Stimulated activated memory B cell treated with anti-CD40 and anti-IgM and Interleukin-4, amounts not matched to agents 10 μg/mL and 1 μg/mL and 100 μg/mL, for 72 hours (primary cell): ENCODE measurements around the gene NTRK3.

ENCODE experiments used
- ATAC-seq: fragments of 150-1000 bp; cut with Tn5 transposase; 2 replicates; pipeline ENCODE4 v1.10.0; 2021
- H3K27ac Mint-ChIP-seq: one replicate; pipeline ENCODE4 v1.8.0; 2022; ENCODE audit warnings: mild to moderate bottlenecking, mixed read lengths
- H3K27me3 Mint-ChIP-seq: one replicate; pipeline ENCODE4 v1.8.0; 2022; ENCODE audit warnings: mixed read lengths
- H3K36me3 Mint-ChIP-seq: one replicate; pipeline ENCODE4 v1.8.0; 2022; ENCODE audit warnings: mixed read lengths
- H3K4me1 Mint-ChIP-seq: one replicate; pipeline ENCODE4 v1.8.0; 2022; ENCODE audit warnings: mixed read lengths
- H3K4me3 Mint-ChIP-seq: one replicate; pipeline ENCODE4 v1.8.0; 2022; ENCODE audit warnings: mild to moderate bottlenecking, moderate library complexity, mixed read lengths
- H3K9me3 Mint-ChIP-seq: one replicate; pipeline ENCODE4 v1.8.0; 2022; ENCODE audit warnings: mixed read lengths

Gene NTRK3

DNA sequence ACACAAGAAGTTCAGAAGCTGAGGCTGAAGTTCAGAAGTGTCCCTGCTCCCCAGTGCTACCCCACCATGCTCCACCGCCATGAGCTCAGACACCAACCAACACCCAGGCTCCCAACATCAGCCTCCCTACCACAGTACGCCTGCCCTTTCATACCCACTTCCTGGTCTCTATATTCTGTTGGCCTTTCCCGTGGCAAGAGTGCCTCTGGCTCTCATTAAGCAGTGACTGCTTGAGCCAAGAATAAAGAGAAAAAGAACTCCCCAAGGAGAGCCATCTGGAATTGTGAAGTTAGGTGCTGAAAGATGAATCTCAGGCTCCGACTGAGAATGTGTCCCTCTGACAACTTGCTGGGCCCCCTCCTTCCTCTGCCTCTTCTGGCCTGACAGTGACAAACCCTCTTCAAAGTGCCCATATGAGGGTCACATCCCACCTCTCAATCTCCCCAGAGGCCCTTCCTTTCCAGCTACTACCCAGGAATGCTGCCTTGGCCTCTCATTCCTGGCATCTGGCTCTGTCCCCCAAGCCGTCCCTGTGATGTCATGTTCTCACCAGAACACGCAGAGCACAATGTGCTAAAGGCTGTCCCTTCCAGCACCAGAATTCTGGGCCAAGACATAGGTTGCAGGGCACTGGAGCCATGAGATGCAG is 306.8 kb downstream of the NTRK3 start:
- Mint-ChIP-seq H3K9me3 (no peaks in the 10 kb centered on the region), H3K27me3 (peaks cover 9% of the 10 kb centered on the region), H3K4me3 (no peak overlapping the region), H3K27ac (no peak overlapping the region), H3K36me3 (no peaks in the 10 kb centered on the region), H3K4me1 (no peaks in the 10 kb centered on the region)
- no peak for ATAC-seq

DNA sequence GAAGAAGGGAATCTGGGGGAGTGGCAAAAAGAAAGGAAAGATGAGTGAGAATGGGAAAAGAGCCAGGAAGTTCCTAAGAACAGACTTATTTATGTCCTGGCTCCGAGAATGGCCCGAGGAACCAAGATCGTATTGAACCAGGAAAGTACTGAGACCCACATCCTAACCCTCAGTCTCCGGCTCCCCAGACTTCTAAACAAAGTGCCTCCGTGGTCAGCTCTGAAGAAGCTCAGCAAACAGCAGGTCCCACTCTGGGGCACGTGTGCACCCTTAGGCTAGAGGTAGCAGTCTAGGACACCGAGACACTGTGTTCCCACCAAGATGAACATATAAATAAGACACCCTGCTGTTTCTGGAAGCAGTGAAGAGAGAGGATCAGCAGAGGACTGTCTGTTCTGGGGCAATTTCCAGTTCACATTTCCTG is 307.4 kb downstream of the NTRK3 start:
- H3K9me3 Mint-ChIP-seq: no peaks in the 10 kb centered on the region
- no peaks in the 10 kb centered on the region for H3K36me3 Mint-ChIP-seq
- no peak for ATAC-seq
- H3K27me3 Mint-ChIP-seq: peaks cover 9% of the 10 kb centered on the region
- H3K4me1 Mint-ChIP-seq: no peaks in the 10 kb centered on the region
- H3K4me3 Mint-ChIP-seq: no peak overlapping the region
- no peak overlapping the region for H3K27ac Mint-ChIP-seq

DNA sequence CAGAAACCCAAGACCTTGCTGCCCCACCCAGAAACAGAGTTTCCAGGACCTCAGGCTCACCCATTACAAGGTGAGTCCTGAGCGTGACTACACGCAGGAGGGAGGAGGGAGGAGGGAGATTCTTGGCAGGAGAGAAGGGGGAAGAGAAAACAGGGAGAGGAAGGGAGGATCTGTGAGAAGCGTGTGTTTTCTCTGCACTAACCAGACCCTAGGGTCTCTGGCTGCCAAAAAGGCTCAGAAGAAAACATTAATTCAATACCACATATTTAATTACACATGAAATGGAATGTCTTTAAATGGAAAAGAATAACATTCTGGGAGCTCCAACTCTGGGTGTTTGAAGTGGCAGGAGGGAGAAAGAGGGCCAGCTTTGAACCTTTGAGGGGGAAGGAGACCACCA is 309.0 kb downstream of the NTRK3 start:
- ATAC-seq: no peak
- H3K4me1 Mint-ChIP-seq: no peaks in the 10 kb centered on the region
- no peak overlapping the region for H3K4me3 Mint-ChIP-seq
- H3K27me3 Mint-ChIP-seq: peaks cover 9% of the 10 kb centered on the region
- no peak overlapping the region for H3K27ac Mint-ChIP-seq
- H3K36me3 Mint-ChIP-seq: no peaks in the 10 kb centered on the region
- no peaks in the 10 kb centered on the region for H3K9me3 Mint-ChIP-seq

DNA sequence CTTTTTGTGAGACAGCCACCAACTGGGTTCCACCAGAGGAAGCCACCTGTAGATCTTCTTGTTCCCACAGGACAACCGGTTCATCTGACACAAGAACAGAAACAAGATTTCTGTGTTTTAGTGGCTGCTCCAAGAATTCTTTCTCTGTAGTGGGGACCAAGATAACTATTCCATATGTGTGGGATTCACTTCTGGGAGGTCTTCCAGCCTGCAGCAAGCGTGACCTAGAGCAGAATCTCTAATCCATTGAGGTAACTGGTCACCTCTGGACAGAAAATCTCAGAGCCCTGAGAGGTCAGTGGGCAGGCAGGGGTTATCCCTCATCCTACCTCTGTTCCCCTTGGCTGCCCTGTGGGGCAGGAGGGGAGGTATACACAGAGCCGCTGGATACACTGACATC is 311.3 kb downstream of the NTRK3 start:
- no peaks in the 10 kb centered on the region for H3K27me3 Mint-ChIP-seq
- no peak overlapping the region for H3K27ac Mint-ChIP-seq
- peak; percentile 5 for ATAC-seq
- no peaks in the 10 kb centered on the region for H3K9me3 Mint-ChIP-seq
- no peak overlapping the region for H3K4me3 Mint-ChIP-seq
- no peaks in the 10 kb centered on the region for H3K36me3 Mint-ChIP-seq
- H3K4me1 Mint-ChIP-seq: no peaks in the 10 kb centered on the region

DNA sequence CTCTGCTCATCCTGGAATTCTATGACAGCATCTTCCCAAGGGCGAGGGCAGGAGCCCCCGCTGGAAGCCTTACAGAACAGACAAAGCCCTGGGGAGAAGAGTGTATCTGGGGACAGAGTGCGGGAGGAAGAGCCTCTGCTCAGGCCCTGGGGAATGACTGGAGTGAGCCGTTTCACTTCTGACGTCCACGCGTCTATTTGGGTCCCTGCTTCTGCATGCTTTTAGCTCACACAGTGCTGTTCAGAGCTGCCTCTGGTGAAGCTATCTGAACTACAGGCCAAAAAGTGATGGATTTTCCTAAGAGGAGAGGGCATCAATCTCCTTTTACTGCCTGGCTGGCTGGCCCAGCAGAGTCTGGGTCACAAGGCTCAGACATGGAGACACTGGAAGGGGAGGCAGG is 311.8 kb downstream of the NTRK3 start:
- H3K4me3 Mint-ChIP-seq: no peak overlapping the region
- no peak for ATAC-seq
- H3K4me1 Mint-ChIP-seq: no peaks in the 10 kb centered on the region
- H3K27ac Mint-ChIP-seq: no peak overlapping the region
- no peaks in the 10 kb centered on the region for H3K27me3 Mint-ChIP-seq
- no peaks in the 10 kb centered on the region for H3K36me3 Mint-ChIP-seq
- H3K9me3 Mint-ChIP-seq: no peaks in the 10 kb centered on the region

DNA sequence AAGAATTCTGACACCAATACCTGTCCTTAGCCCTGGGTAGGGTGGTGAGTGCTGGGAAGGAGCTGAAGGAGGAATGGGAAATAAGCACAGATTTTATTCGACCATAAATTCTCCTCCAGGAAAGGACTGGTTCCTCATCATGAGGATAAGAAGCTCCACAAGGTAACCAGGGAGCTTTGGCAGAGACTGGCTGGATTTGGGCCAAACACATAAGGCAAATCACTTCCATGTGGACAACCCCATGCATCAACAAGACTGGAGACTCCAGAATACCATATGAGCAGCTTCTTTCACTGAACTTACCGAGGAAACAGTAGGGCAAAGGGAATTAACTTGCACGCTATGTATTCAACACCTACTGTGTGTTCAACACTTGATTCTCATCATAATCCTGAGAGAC is 312.5 kb downstream of the NTRK3 start:
- H3K27me3 Mint-ChIP-seq: no peaks in the 10 kb centered on the region
- no peaks in the 10 kb centered on the region for H3K36me3 Mint-ChIP-seq
- ATAC-seq: no peak
- H3K27ac Mint-ChIP-seq: no peak overlapping the region
- H3K4me1 Mint-ChIP-seq: no peaks in the 10 kb centered on the region
- no peak overlapping the region for H3K4me3 Mint-ChIP-seq
- H3K9me3 Mint-ChIP-seq: no peaks in the 10 kb centered on the region

DNA sequence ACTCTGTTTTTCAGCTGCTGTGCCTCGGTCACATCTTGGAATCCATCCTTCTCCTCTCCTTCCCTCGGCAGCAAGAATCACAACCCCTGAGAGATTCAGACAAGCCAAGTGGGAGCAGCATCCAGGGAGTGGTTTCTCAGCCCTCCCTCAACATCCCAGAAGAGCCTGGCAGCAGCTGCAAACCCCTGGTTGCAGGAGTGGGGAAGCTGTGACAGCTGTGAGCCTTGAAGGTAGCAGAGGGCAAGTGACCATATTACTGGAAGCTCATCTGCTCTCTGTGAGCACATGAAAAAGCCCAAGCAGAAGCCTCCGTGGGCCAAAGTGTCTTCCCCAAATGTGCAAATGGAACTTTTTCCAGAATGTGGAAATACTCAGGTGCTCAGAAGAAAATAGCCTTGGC is 312.9 kb downstream of the NTRK3 start:
- no peaks in the 10 kb centered on the region for H3K27me3 Mint-ChIP-seq
- H3K4me3 Mint-ChIP-seq: no peak overlapping the region
- no peaks in the 10 kb centered on the region for H3K9me3 Mint-ChIP-seq
- no peak for ATAC-seq
- H3K36me3 Mint-ChIP-seq: no peaks in the 10 kb centered on the region
- H3K27ac Mint-ChIP-seq: no peak overlapping the region
- H3K4me1 Mint-ChIP-seq: no peaks in the 10 kb centered on the region

DNA sequence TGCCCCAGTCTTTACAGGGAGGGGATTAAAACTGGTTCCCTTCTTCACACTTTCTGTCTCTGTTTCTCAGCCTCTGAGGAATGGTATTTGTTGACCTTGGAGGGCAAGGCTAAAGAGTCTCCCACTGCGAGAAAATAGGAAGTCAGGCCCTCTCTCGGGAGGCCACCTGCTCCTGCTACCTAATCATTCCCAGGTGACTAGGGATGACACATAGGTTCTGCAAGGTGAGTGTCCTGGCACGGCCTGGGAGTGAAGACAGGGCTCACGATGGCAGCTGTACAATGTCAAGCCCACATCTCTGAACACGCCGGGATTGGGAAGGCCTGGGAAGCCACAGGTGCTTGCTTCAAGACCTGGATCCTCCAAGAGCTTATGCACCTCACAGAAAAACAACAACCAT is 314.2 kb downstream of the NTRK3 start:
- no peak for ATAC-seq
- H3K4me3 Mint-ChIP-seq: no peak overlapping the region
- no peaks in the 10 kb centered on the region for H3K4me1 Mint-ChIP-seq
- no peaks in the 10 kb centered on the region for H3K9me3 Mint-ChIP-seq
- no peak overlapping the region for H3K27ac Mint-ChIP-seq
- no peaks in the 10 kb centered on the region for H3K36me3 Mint-ChIP-seq
- H3K27me3 Mint-ChIP-seq: no peaks in the 10 kb centered on the region

DNA sequence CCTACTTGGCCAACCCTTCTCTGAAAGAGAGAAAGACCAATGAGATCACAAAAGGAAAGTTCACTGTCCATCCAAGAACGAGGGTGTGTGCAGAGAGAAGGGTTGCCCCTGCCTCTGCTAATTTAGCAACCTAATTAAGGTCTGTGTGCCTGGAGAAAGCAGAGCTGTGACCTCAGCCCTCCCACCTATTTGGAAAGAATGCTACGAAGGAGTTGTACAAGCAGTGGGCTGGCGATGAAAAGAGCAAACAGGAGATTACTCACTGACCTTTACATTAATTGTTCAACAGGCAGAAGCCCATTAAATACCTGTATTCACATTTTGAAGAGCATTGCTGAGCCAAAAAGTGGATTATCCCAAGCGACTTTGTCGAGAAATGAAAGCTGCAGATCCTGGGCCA is 314.9 kb downstream of the NTRK3 start:
- Mint-ChIP-seq H3K27me3 (no peaks in the 10 kb centered on the region), H3K9me3 (peaks cover 2% of the 10 kb centered on the region), H3K4me1 (no peaks in the 10 kb centered on the region), H3K36me3 (no peaks in the 10 kb centered on the region), H3K4me3 (no peak overlapping the region), H3K27ac (no peak overlapping the region)
- ATAC-seq: no peak

DNA sequence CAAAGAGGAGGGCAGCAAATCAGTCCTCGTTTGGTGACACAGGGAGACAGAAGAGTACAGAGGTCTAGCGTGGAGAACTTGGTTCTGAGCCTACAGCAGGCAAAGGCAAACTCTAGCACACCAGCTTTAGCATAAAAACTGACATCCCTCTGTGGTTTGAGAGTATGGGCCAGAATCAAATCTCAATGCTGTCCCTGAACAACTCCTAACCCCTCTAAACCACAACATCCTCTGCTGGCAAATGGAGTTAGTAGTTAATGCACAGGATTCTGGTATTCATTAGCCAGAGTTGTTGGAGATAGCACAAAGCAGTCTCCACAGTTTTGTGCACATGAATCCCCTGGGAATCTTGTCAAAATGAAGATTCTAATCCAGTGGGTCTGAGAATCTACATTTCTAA is 315.8 kb downstream of the NTRK3 start:
- no peaks in the 10 kb centered on the region for H3K27me3 Mint-ChIP-seq

DNA sequence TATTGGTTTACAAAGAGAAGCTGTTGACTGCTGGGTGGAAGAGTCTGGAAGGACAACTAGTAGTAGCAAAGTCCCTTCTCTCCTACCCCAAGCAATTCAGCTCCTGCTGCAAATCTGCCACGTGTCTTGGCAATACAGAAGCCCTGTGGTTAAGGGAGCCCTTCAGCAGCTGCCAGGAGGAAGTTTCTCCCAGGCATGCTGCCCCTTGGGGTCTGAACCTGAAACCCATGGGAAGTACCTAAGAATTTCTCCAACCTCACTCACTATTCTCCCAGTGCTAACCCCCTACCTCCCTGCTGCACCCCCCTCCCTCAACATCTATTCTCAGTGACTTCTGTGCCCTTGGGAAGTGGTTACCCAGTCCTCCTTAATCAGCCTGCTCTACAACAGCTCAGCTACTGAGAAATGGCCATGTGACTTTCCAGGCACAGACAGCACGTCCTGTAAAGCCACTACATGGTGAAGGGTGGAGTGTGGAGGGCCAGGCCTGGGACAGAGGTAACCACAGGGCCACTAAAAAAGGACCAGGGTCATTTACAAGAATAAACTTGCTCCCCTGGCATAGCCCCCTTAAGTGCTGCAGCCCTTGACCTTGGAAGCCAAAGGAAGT is 316.6 kb downstream of the NTRK3 start:
- no peaks in the 10 kb centered on the region for H3K36me3 Mint-ChIP-seq
- H3K27me3 Mint-ChIP-seq: no peaks in the 10 kb centered on the region
- peaks cover 2% of the 10 kb centered on the region for H3K9me3 Mint-ChIP-seq
- no peak overlapping the region for H3K27ac Mint-ChIP-seq
- H3K4me1 Mint-ChIP-seq: no peaks in the 10 kb centered on the region
- no peak for ATAC-seq
- no peak overlapping the region for H3K4me3 Mint-ChIP-seq

More for the DNA sequence above, 315.8 kb downstream of the NTRK3 start:
- no peak for ATAC-seq
- H3K36me3 Mint-ChIP-seq: no peaks in the 10 kb centered on the region
- H3K27ac Mint-ChIP-seq: no peak overlapping the region
- peaks cover 2% of the 10 kb centered on the region for H3K9me3 Mint-ChIP-seq
- no peak overlapping the region for H3K4me3 Mint-ChIP-seq
- H3K4me1 Mint-ChIP-seq: no peaks in the 10 kb centered on the region

DNA sequence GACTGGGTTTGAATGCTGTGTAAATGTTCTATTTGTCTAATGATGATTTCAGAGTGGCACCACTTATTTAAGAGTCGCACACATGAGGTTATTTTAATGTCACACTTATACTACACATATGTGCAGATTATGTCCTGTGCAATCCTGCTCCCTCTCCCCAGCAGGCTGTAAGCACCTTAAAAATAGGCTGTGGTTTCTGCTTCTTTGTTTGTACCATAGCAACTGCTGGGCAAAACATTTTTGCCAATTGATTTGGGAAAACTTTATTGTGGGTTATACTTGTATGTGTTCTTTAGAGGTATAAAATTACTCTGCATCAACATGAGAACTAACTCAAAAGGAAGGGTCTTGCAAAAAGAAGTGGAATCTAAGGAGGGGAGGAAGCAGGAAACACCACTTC is 318.5 kb downstream of the NTRK3 start:
- no peak for ATAC-seq
- Mint-ChIP-seq H3K9me3 (peaks cover 2% of the 10 kb centered on the region), H3K4me1 (no peaks in the 10 kb centered on the region), H3K4me3 (no peak overlapping the region), H3K36me3 (no peaks in the 10 kb centered on the region), H3K27me3 (no peaks in the 10 kb centered on the region), H3K27ac (no peak overlapping the region)

DNA sequence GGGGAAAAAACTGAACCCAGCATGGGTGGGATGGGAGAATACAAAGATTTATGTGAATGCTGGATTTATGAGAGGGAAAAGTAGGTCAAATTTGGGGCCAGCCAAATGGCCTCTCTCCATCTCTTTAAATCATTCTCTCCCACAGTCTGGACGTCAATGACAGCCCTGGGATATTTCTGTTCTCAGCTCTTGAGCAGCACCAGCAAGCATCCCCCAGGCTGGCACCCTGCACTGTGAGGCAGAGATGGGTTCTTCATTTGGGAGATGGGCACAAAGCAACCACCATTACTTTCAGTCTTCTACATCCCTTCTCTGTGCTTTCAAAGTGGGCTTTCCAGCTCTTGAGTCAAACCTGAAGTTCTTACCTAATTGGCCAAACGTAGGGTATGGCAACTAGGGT is 321.0 kb downstream of the NTRK3 start:
- no peaks in the 10 kb centered on the region for H3K27me3 Mint-ChIP-seq
- peaks cover 2% of the 10 kb centered on the region for H3K9me3 Mint-ChIP-seq
- no peak for ATAC-seq
- H3K27ac Mint-ChIP-seq: no peak overlapping the region
- no peak overlapping the region for H3K4me3 Mint-ChIP-seq
- no peaks in the 10 kb centered on the region for H3K36me3 Mint-ChIP-seq
- no peaks in the 10 kb centered on the region for H3K4me1 Mint-ChIP-seq

DNA sequence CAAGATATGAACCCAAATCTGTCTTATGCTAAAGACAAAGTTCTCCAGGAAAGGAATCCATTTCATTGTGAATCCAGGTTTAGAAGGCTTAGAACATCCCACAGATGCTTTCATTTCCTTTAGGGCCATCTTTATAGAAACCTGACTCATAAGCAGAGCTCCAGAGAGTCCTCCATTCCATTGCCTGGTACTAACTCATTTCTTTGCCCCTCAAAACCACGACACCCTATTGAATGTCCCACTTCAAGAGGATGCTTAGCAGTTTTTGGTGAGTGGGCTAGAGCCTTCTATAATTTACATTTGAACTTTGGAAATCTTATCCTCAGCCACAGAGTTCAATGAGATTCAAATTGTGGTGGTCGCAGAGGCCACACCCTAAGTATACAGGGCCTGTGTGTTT is 325.0 kb downstream of the NTRK3 start:
- Mint-ChIP-seq H3K36me3 (no peaks in the 10 kb centered on the region), H3K4me1 (no peaks in the 10 kb centered on the region), H3K4me3 (no peak overlapping the region), H3K27ac (no peak overlapping the region), H3K27me3 (no peaks in the 10 kb centered on the region), H3K9me3 (no peaks in the 10 kb centered on the region)
- no peak for ATAC-seq

DNA sequence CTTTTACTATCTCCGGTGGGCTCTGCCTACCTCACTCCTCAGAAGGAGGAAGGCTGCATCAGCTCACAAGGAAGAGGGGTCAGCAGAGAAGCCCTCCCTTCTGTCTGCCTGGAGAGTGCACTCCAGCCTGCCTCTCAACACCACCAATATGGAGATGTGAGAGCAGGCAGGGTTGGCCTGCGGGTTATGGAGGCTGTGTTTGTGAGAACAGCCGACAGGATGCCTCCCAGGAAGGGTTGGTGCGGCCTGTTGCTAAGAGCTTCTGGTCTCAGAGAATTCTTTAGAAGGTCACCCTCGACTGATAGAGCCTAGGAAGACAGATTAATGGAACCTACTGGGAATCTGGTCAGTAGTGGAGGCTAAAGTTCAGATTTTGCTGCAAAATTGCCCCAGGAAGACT is 326.1 kb downstream of the NTRK3 start:
- Mint-ChIP-seq H3K27ac (no peak overlapping the region), H3K4me1 (no peaks in the 10 kb centered on the region), H3K36me3 (no peaks in the 10 kb centered on the region), H3K4me3 (no peak overlapping the region), H3K27me3 (no peaks in the 10 kb centered on the region), H3K9me3 (no peaks in the 10 kb centered on the region)
- ATAC-seq: no peak

DNA sequence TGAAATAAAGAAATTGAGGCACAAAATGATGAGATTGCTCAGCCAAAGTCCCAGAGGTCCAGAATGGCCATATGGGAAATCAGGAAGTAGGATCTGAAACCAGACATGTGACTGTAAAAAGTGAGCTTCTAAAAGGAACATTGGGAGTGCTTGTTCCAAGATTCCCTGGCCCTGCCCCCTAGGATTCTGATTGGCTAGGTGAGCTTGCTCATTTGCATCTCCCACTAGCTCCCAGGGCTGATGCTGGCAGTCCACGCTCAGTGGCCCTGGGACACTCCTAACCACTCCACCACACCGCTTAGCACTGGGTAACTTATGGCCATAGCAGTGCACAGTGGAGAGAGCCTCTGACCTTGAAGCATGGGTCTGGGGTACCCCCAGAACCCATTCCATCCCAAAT is 326.7 kb downstream of the NTRK3 start:
- Mint-ChIP-seq H3K4me3 (no peak overlapping the region), H3K9me3 (no peaks in the 10 kb centered on the region), H3K36me3 (no peaks in the 10 kb centered on the region), H3K4me1 (no peaks in the 10 kb centered on the region), H3K27me3 (no peaks in the 10 kb centered on the region), H3K27ac (no peak overlapping the region)
- ATAC-seq: no peak
